GM06990 (cell line): ENCODE data around the gene PDE5A.

ENCODE experiments used
- DNase-seq: peaks from one replicate; pipeline ENCODE4 v3.0.0-alpha.2; 2011; ENCODE audit not compliant: insufficient read length; ENCODE audit errors: extremely low read depth
- H3K27me3 ChIP-seq: replicated peaks from 2 replicates; pipeline ENCODE4 v1.6.0; 2011; ENCODE audit warnings: low read length; ENCODE audit not compliant: control insufficient read depth, insufficient read depth
- H3K36me3 ChIP-seq: 2 replicates; pipeline ENCODE4 v1.5.1; 2011; ENCODE audit warnings: low read length; ENCODE audit not compliant: control insufficient read depth, insufficient read depth
- H3K4me3 ChIP-seq: replicated peaks from 2 replicates; pipeline ENCODE4 v1.5.1; 2011; ENCODE audit warnings: low read depth, mild to moderate bottlenecking, control low read depth, low read length
- TF ChIP-seq, protein P1 (sequence below): IDR thresholded peaks from 2 replicates; pipeline ENCODE4 v1.5.1; 2011; ENCODE audit warnings: low read length, control low read depth, mild to moderate bottlenecking, inconsistent platforms; ENCODE audit not compliant: insufficient read depth, poor library complexity, severe bottlenecking

PDE5A gene

DNA sequence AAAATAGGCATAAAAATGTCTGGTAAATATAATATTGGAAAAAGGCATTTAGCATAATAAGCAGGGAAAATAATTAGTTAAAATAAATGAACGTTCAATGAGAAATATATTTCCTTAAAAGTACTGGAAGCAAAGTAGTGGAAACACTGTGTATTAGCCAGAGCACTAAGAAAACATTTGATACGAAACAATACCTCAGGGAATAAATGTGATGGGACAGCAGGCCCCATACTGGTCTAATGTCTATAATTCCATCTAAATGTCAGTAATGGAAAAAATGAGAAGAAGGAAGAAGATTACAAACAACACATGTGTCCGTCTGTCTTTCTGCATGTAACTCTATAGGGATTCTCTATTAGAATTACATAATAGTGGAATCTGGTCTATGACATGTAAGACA, 79.0 kb downstream of the PDE5A start:
- no peaks in the 10 kb centered on the region for H3K27me3 ChIP-seq
- TF ChIP-seq, protein P1, sequence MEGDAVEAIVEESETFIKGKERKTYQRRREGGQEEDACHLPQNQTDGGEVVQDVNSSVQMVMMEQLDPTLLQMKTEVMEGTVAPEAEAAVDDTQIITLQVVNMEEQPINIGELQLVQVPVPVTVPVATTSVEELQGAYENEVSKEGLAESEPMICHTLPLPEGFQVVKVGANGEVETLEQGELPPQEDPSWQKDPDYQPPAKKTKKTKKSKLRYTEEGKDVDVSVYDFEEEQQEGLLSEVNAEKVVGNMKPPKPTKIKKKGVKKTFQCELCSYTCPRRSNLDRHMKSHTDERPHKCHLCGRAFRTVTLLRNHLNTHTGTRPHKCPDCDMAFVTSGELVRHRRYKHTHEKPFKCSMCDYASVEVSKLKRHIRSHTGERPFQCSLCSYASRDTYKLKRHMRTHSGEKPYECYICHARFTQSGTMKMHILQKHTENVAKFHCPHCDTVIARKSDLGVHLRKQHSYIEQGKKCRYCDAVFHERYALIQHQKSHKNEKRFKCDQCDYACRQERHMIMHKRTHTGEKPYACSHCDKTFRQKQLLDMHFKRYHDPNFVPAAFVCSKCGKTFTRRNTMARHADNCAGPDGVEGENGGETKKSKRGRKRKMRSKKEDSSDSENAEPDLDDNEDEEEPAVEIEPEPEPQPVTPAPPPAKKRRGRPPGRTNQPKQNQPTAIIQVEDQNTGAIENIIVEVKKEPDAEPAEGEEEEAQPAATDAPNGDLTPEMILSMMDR, result no peak
- no peaks in the 10 kb centered on the region for H3K36me3 ChIP-seq
- H3K4me3 ChIP-seq, result no peak overlapping the region
- no peak for DNase-seq

DNA sequence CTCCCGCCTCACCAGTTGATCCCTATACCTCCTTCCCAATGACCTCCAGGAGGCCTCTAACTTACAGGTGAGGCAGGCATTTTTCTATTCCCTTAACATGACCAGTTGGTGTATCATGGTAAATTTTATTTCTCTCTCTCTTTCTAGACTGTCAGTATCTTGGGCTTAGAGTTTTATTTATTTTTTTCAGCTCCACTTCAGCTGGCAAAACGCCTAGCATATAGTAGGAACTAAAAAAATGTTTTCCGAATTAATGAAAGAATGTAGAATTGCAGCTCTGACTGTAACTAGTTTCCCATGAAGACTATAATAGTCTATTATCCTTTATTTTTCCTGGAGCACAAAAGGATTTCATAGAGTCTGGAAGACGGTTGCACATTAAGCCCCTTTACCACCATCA, 84.8 kb downstream of the PDE5A start:
- TF ChIP-seq, protein P1, result no peak
- no peak overlapping the region for H3K4me3 ChIP-seq
- DNase-seq, result no peak
- H3K36me3 ChIP-seq, result no peaks in the 10 kb centered on the region
- H3K27me3 ChIP-seq, result no peaks in the 10 kb centered on the region

DNA sequence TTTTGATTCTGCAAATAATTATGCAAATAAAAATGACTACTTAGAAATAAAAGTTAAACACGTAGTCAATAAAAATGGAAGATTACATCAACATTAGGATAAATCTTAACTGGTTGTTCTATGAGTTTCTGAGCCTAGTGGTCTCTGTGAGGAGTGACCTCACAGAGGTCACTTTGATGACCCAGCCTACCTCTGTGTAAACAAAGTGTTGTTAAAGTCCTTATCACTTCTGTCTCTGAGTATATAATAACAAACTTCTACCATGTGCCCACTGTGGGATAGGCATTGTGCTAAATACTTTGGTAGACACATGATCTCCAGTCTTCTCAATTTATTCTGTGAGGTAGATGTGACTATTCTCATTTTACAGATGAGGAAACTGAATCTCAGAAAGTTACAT, 85.4 kb downstream of the PDE5A start:
- TF ChIP-seq, protein P1, result no peak
- no peaks in the 10 kb centered on the region for H3K36me3 ChIP-seq
- H3K27me3 ChIP-seq, result no peaks in the 10 kb centered on the region
- H3K4me3 ChIP-seq, result no peak overlapping the region
- no peak for DNase-seq

DNA sequence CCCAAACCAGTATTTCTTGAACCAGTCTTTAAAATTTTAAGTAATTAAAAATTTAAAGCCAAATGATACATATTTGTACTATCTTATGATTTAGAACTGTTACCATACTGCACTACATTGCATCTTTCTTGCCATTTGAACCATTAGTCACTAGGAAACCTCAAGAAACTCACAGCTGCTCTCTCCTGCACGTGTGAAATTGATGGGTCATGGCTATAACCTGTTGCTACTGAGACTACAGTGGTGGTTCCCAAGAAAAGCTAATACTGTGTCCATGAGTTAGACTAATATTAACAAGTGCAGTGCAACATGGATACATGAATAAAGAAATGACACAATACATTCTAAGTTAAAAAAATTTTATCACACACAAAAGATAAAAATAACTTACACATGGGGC, 88.4 kb downstream of the PDE5A start:
- Histone ChIP-seq H3K36me3 (no peaks in the 10 kb centered on the region), H3K4me3 (no peak overlapping the region), H3K27me3 (no peaks in the 10 kb centered on the region)
- no peak for DNase-seq
- TF ChIP-seq, protein P1, result no peak

DNA sequence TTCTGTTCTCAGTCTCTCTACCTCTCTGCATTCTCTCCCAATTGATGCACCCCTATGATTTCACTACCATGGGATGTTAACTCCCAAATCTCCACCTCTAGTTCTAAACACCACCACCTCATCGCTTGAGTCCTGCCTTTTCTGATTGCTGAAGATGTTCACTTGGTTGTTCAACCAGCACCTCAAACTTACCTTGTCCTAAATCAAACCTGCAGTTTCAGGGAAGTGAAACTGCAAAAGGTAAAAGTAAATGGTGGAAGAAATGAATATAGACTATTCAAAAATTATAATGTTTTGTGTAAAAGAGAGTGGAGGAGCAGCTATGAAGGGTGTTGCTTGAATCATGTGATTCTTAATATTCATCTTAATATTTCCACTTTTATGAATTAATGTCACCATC, 91.0 kb downstream of the PDE5A start:
- no peak for DNase-seq
- no peak overlapping the region for H3K4me3 ChIP-seq
- TF ChIP-seq, protein P1, result no peak
- H3K36me3 ChIP-seq, result no peaks in the 10 kb centered on the region
- no peaks in the 10 kb centered on the region for H3K27me3 ChIP-seq

DNA sequence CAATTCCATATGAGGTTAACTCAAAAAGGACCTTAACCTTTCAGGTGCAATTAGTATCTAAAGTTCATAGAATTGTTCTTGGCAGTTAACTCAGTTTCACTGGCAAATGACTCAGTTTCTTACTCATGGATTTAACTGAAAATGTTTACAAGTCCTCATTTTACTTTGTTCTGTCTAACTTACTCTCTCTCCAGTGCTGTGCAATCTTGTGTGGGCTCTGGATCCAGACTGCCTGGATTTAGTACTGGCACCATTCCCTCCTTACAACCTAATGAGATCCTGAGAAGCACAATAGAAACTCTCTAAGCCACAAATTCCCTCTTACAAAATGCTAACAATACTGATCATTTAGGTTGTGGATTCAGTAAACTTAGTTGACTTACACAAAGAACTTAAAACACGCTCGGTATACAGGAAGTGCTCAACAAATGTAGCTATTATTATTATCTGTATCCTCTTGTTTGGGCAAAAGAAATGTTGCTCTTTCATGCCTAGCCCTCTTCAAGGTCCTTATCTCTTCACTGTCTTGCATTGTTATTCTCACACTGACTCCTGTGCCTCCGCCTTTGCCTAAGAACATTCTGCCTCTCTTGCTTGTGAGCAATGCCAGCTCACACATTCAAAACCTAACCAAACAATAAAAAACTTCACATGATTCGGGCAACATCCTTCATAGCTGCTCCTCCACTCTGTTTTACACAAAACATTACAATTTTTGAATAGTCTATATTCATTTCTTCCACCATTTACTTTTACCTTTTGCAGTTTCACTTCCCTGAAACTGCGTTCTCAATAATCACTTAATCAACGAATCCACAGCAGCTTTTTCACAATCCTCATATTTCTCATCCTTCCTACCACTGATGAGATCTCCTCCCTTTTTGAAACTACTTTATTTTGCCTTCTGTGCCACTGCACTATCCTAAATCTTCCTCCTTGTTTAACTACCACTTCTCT, 91.8 kb downstream of the PDE5A start:
- Histone ChIP-seq H3K27me3 (no peaks in the 10 kb centered on the region), H3K4me3 (no peak overlapping the region), H3K36me3 (no peaks in the 10 kb centered on the region)
- TF ChIP-seq, protein P1, result no peak
- no peak for DNase-seq
